Measurements from ENCODE around the gene RGS9. TPM values are rescaled to one million over a fixed set of nuclear protein-coding genes. Genes with fewer than 3 reads are reported as not detected.

RGS9 gene
- total and polyA plus RNA-seq, 2 donors (not counting 1 experiment from before 2014, with no cell fraction given), result 0.36 to 3.4 TPM

DNA sequence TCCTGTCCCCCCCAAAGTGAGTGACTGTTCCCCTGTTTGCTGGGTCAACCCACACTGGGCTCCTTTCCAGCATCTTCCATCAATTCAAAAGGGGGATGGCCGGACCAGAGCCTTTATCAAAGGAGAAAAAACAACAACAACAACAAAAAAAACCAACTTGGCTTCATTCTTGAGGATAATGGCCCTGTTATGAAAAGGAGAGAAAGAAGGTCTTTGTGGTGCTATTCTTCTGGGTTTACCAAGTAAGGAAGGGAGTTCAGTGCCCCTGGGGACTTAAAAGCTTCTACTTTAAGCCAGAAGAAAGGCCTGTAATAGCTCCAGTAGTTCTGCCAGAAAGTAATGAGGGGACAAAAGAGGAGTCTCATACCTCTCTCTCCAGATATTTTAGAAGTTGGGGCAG lies 71.5 kb downstream of the RGS9 start:
- intact Hi-C loops (cut with micrococcal nuclease), result no loop called here
- H3K27me3 Mint-ChIP-seq, result peaks cover 12% of the 10 kb centered on the region
- Histone ChIP-seq H3K27me3 (replicated peaks in 1 of 4; ENCODE audit: control extremely low read depth in 1 of 4, control insufficient read depth in 3 of 4, insufficient read depth in 4 of 4, low read length in 3 of 4) (no peaks in the 10 kb centered on the region), H3K9ac (ENCODE audit: low read length) (no peak overlapping the region), H3K4me1 (ENCODE audit: control insufficient read depth in 2 of 2, insufficient read depth in 2 of 2, low read length in 2 of 2) (no peaks in the 10 kb centered on the region), H3K9me3 (ENCODE audit: control extremely low read depth in 1 of 3, control insufficient read depth in 2 of 3, insufficient read depth in 1 of 3, low read length in 2 of 3) (no peaks in the 10 kb centered on the region), H3K36me3 (replicated peaks in 1 of 2; ENCODE audit: control extremely low read depth in 1 of 2, control insufficient read depth in 1 of 2, extremely low read depth in 1 of 2, insufficient read depth in 2 of 2, low read length in 1 of 2) (no peaks in the 10 kb centered on the region), H3K79me2 (ENCODE audit: control insufficient read depth, insufficient read depth, low read length) (no peaks in the 10 kb centered on the region), H3K27ac (ENCODE audit: low read length in 2 of 2) (no peak overlapping the region), H2AFZ (ENCODE audit: insufficient read depth, low read depth, low read length, poor library complexity, severe bottlenecking) (no peak overlapping the region), H4K20me1 (ENCODE audit: control insufficient read depth, insufficient read depth, low read length, poor library complexity, severe bottlenecking) (no peaks in the 10 kb centered on the region), H3K4me3 (ENCODE audit: control extremely low read depth in 1 of 5, extremely low read depth in 1 of 5, insufficient read depth in 1 of 5, low read depth in 2 of 5, low read length in 4 of 5) (no peak overlapping the region), H3K4me2 (replicated peaks; ENCODE audit: low read depth, low read length, poor library complexity, severe bottlenecking) (no peak overlapping the region)
- TF ChIP-seq EZH2 (IDR thresholded peaks at IDR 0.05; ENCODE audit: borderline replicate concordance, insufficient read depth, low read depth, low read length, poor library complexity, severe bottlenecking) (no peak), CTCF (IDR thresholded peaks at IDR 0.05) (no peak)
- no peak overlapping the region for H3K4me3 Mint-ChIP-seq
- ATAC-seq (ENCODE audit: low read depth) (no peak), DNase-seq (no peak)
- WGBS (ENCODE audit: insufficient coverage), result no CpG with 5 or more reads among the region's 1 CpG
- no peak overlapping the region for H3K27ac Mint-ChIP-seq
- ChIA-PET CTCF (interaction anchor here (1.4 kb wide), 1 partner anchor 10 kb away, joined by 4 read pairs; no protein-coding TSS in a partner anchor), POLR2A (no interaction called here)
- no peaks in the 10 kb centered on the region for H3K9me3 Mint-ChIP-seq (ENCODE audit: insufficient read depth)
- H3K4me1 Mint-ChIP-seq, result no peaks in the 10 kb centered on the region

GRCh38 chr17:65218261-65218660 lies 81.1 kb downstream of the RGS9 start:
- Mint-ChIP-seq H3K9me3 (ENCODE audit: insufficient read depth) (no peaks in the 10 kb centered on the region), H3K27ac (no peak overlapping the region), H3K27me3 (peaks cover 27% of the 10 kb centered on the region), H3K4me1 (no peaks in the 10 kb centered on the region), H3K4me3 (no peak overlapping the region)
- H3K27ac ChIP-seq (ENCODE audit: low read length in 2 of 2), result no peak overlapping the region
- POLR2A ChIA-PET, result no interaction called here
- ATAC-seq (ENCODE audit: low read depth), result no peak
- no peak overlapping the region for H3K4me3 ChIP-seq (ENCODE audit: control extremely low read depth in 1 of 5, extremely low read depth in 1 of 5, insufficient read depth in 1 of 5, low read depth in 2 of 5, low read length in 4 of 5)
- no peaks in the 10 kb centered on the region for H4K20me1 ChIP-seq (ENCODE audit: control insufficient read depth, insufficient read depth, low read length, poor library complexity, severe bottlenecking)
- CTCF ChIA-PET, result interaction anchor here (1.2 kb wide), 1 partner anchor 14 kb away, joined by 4 read pairs; no protein-coding TSS in a partner anchor
- H3K36me3 ChIP-seq (replicated peaks in 1 of 2; ENCODE audit: control extremely low read depth in 1 of 2, control insufficient read depth in 1 of 2, extremely low read depth in 1 of 2, insufficient read depth in 2 of 2, low read length in 1 of 2), result no peaks in the 10 kb centered on the region
- H3K27me3 ChIP-seq (replicated peaks in 1 of 4; ENCODE audit: control extremely low read depth in 1 of 4, control insufficient read depth in 3 of 4, insufficient read depth in 4 of 4, low read length in 3 of 4), result no peaks in the 10 kb centered on the region
- no peak for DNase-seq
- intact Hi-C loops (cut with micrococcal nuclease), result no loop called here
- 94% methylated on average over 4 of the region's 4 CpGs for WGBS (ENCODE audit: insufficient coverage)
- H3K9me3 ChIP-seq (ENCODE audit: control extremely low read depth in 1 of 3, control insufficient read depth in 2 of 3, insufficient read depth in 1 of 3, low read length in 2 of 3), result no peaks in the 10 kb centered on the region
- TF ChIP-seq CTCF (IDR thresholded peaks at IDR 0.05), result no peak
- TF ChIP-seq EZH2 (IDR thresholded peaks at IDR 0.05; ENCODE audit: borderline replicate concordance, insufficient read depth, low read depth, low read length, poor library complexity, severe bottlenecking), result no peak
- H3K4me2 ChIP-seq (replicated peaks; ENCODE audit: low read depth, low read length, poor library complexity, severe bottlenecking), result no peak overlapping the region
- H2AFZ ChIP-seq (ENCODE audit: insufficient read depth, low read depth, low read length, poor library complexity, severe bottlenecking), result no peak overlapping the region
- H3K9ac ChIP-seq (ENCODE audit: low read length), result no peak overlapping the region
- no peaks in the 10 kb centered on the region for H3K4me1 ChIP-seq (ENCODE audit: control insufficient read depth in 2 of 2, insufficient read depth in 2 of 2, low read length in 2 of 2)
- H3K79me2 ChIP-seq (ENCODE audit: control insufficient read depth, insufficient read depth, low read length), result no peaks in the 10 kb centered on the region
